K562 (cell line): Measurements from ENCODE around the gene TTLL10. TPM values are rescaled to one million over a fixed set of nuclear protein-coding genes. Genes with fewer than 3 reads are reported as not detected.

Source experiments
- ATAC-seq: fragments of 200-7000 bp; cut with Tn5 transposase; 3 replicates; pipeline ENCODE4 v1.9.1; 2020; ENCODE audit warnings: moderate library complexity
- BruUV-seq: library from RNA; stranded (reverse); fragments of 400-500 nt; replicated peaks from 2 replicates; lab custom pipeline; 2021; lab: Mats Ljungman, UMichigan
- CTCF ChIA-PET: fragments of 300-600 bp; formaldehyde crosslinking; extraction: SDS; loops from one replicate; lab custom pipeline; 2021; ENCODE audit warnings: low intra/inter-chr PET ratio; lab: Yijun Ruan, JAX
- POLR2A ChIA-PET: fragments of 300-600, 350-650 bp; sonication (Branson Sonifier 250); formaldehyde crosslinking; extraction: SDS; loops from one replicate; lab custom pipeline; 2021; ENCODE audit warnings: antibody characterized with exemption, inconsistent platforms; lab: Yijun Ruan, JAX
- DNase-seq, 4 experiments: peaks; one replicate each; pipeline versions ENCODE4 v3.0.0 to v3.0.0-alpha.2; 2011 to 2018; ENCODE audit warnings: low spot score in 3 of 4, mixed read lengths in 3 of 4; ENCODE audit errors: extremely low read depth in 1 of 4
- FAIRE-seq: peaks from 2 replicates; lab custom pipeline; 2011; peaks lifted over from hg19 to GRCh38; lab: Jason Lieb, UNC
- H2AFZ ChIP-seq: 2 replicates; pipeline ENCODE4 v1.6.0; 2011; ENCODE audit warnings: low read depth, low read length, control low read depth, inconsistent platforms
- H3K27ac ChIP-seq: fragments of 200-600 bp; 3 replicates; pipeline ENCODE4 v1.8.0; 2011; ENCODE audit warnings: low read depth, mild to moderate bottlenecking, control low read depth, inconsistent platforms, low read length, moderate library complexity, mixed read lengths; ENCODE audit errors: extremely low read depth
- H3K27me3 ChIP-seq, 2 experiments: fragments of 300-600 bp in 1 of 2; 2 replicates in 1 of 2; 3 replicates in 1 of 2; pipeline versions ENCODE4 v1.6.0 to v1.8.0; 2011; ENCODE audit warnings: inconsistent platforms in 2 of 2, low read length in 2 of 2, mild to moderate bottlenecking in 1 of 2, mixed read lengths in 1 of 2, moderate library complexity in 1 of 2; ENCODE audit not compliant: control insufficient read depth in 2 of 2, insufficient read depth in 2 of 2
- H3K36me3 ChIP-seq: fragments of 300-600 bp; 3 replicates; pipeline ENCODE4 v1.8.0; 2011; ENCODE audit warnings: mild to moderate bottlenecking, low read length, inconsistent platforms; ENCODE audit not compliant: control insufficient read depth, insufficient read depth
- H3K4me1 ChIP-seq, 2 experiments: fragments of 200-600 bp in 1 of 2; replicated peaks in 1 of 2; 2 replicates in 1 of 2; 3 replicates in 1 of 2; pipeline versions ENCODE4 v1.5.1 to v1.8.0; 2011; ENCODE audit warnings: inconsistent platforms in 2 of 2, low read length in 2 of 2, mild to moderate bottlenecking in 1 of 2, mixed read lengths in 1 of 2, moderate library complexity in 1 of 2; ENCODE audit not compliant: control insufficient read depth in 2 of 2, insufficient read depth in 2 of 2
- H3K4me2 ChIP-seq: 2 replicates; pipeline ENCODE4 v1.6.1; 2011; ENCODE audit warnings: low read length, control low read depth, inconsistent platforms, mixed read lengths; ENCODE audit not compliant: insufficient read depth
- H3K4me3 ChIP-seq: fragments of 200-600 bp; sonication (generic), shearing (Covaris generic); 2 replicates; pipeline ENCODE4 v1.5.1; 2016; ENCODE audit warnings: control low read depth, inconsistent platforms
- H3K79me2 ChIP-seq: fragments of 200-600 bp; 3 replicates; pipeline ENCODE4 v1.8.0; 2011; ENCODE audit warnings: low read length, inconsistent platforms; ENCODE audit not compliant: control insufficient read depth, insufficient read depth
- H3K9ac ChIP-seq, 2 experiments: 2 replicates each; pipeline versions ENCODE4 v1.6.0 to v1.6.1; 2011; ENCODE audit warnings: low read depth in 2 of 2, low read length in 2 of 2, control low read depth in 1 of 2, inconsistent platforms in 1 of 2, mild to moderate bottlenecking in 1 of 2, mixed read lengths in 1 of 2; ENCODE audit not compliant: insufficient read depth in 1 of 2
- H3K9me1 ChIP-seq: one replicate; pipeline ENCODE4 v1.6.0; 2011; ENCODE audit warnings: inconsistent platforms, mild to moderate bottlenecking, low read length, moderate library complexity; ENCODE audit not compliant: control insufficient read depth, insufficient read depth
- H3K9me3 ChIP-seq: replicated peaks from 2 replicates; pipeline ENCODE4 v1.5.1; 2011; ENCODE audit warnings: low read depth, low read length, inconsistent platforms; ENCODE audit not compliant: control insufficient read depth, insufficient read depth
- H4K20me1 ChIP-seq: replicated peaks from 2 replicates; pipeline ENCODE4 v1.6.1; 2011; ENCODE audit warnings: low read length, inconsistent platforms, mixed read lengths; ENCODE audit not compliant: control insufficient read depth, insufficient read depth
- ATF7 ChIP-seq: fragments of 450-650 bp; IDR thresholded peaks from 2 replicates; pipeline ENCODE4 v1.7.1; 2014; ENCODE audit warnings: mild to moderate bottlenecking, moderate library complexity
- CREM ChIP-seq: IDR thresholded peaks from 2 replicates; pipeline ENCODE4 v1.6.1; 2014; ENCODE audit warnings: antibody characterized with exemption, low read depth
- MAFK ChIP-seq: IDR thresholded peaks from 2 replicates; pipeline ENCODE4 v1.6.1; 2011; ENCODE audit warnings: low read length, improper control_type of control experiment
- MTA3 ChIP-seq: fragments of 450-650 bp; formaldehyde crosslinking; IDR thresholded peaks from 2 replicates; pipeline ENCODE4 v1.6.1; 2017; ENCODE audit warnings: mild to moderate bottlenecking, borderline replicate concordance
- NFXL1 ChIP-seq: fragments of 450-650 bp; formaldehyde crosslinking; IDR thresholded peaks from 2 replicates; pipeline ENCODE4 v1.4.0; 2021; ENCODE audit warnings: mild to moderate bottlenecking
- WGBS: fragments of 100-300 bp; shearing (Covaris generic); methylation state at CpG from one replicate; pipeline ENCODE4 v1.1.6; 2016; ENCODE audit warnings: low coverage, mixed read lengths; ENCODE audit not compliant: insufficient coverage; ENCODE audit errors: missing lambda C conversion rate; 5-methylcytosine and 5-hydroxymethylcytosine counted together
- in situ Hi-C: fragments of 300-500 bp; cut with MboI; formaldehyde crosslinking; loops from 4 replicates; pipeline ENCODE4 v1.15.0; 2018; ENCODE audit warnings: inconsistent platforms, mixed read lengths
- intact Hi-C: fragments of 100-400 bp; cut with micrococcal nuclease; formaldehyde crosslinking; loops from 2 replicates; pipeline ENCODE4 v1.14.2; 2022
- polyA plus RNA-seq, 8 experiments: library from polyadenylated mRNA; depleted of rRNA in 4 of 8; stranded (reverse) in 5 of 8; unstranded in 3 of 8; fragments of >200 nt; fragmentation: Nextera tagmentation in 2 of 8; fragmentation: Illumina TruSeq in 1 of 8; extraction: Ambion mirVana in 2 of 8; extraction: Trizol in 1 of 8; gene quantifications; 2 replicates each; pipeline versions ENCODE4 v1.2.1 to v1.2.3, GENCODE V29; 2011 to 2014; ENCODE audit warnings: inconsistent platforms in 1 of 8, missing spikeins in 1 of 8
- total RNA-seq, 7 experiments: library from RNA; depleted of rRNA in 6 of 7; stranded (reverse); fragments of >200 nt in 6 of 7; fragmentation: Illumina TruSeq in 2 of 7; extraction: Trizol in 2 of 7; gene quantifications; 2 replicates each; pipeline versions ENCODE4 v1.2.1 to v1.2.3, GENCODE V29; 2011 to 2021; ENCODE audit warnings: low replicate concordance in 1 of 7
- TF ChIP-seq, protein P1 (sequence below): fragments of 450-650 bp; IDR thresholded peaks from 2 replicates; pipeline ENCODE4 v1.6.1; 2018; ENCODE audit not compliant: partially characterized antibody
- TF ChIP-seq, protein P2 (sequence below): fragments of 250-450 bp; sonication (Bioruptor Pico); IDR thresholded peaks from 2 replicates; pipeline ENCODE4 v1.5.0; 2020; ENCODE audit warnings: mild to moderate bottlenecking
- TF ChIP-seq, protein P3 (sequence below): sonication (generic); formaldehyde crosslinking; IDR thresholded peaks from 2 replicates; pipeline ENCODE4 v1.8.1; 2023; ENCODE audit warnings: mild to moderate bottlenecking, missing genetic modification reagents

The TTLL10 gene
- total and polyA plus RNA-seq, 9 of the 15 experiments (the other 6 are each of a cell fraction or from before 2014, with no cell fraction given) = not detected

DNA sequence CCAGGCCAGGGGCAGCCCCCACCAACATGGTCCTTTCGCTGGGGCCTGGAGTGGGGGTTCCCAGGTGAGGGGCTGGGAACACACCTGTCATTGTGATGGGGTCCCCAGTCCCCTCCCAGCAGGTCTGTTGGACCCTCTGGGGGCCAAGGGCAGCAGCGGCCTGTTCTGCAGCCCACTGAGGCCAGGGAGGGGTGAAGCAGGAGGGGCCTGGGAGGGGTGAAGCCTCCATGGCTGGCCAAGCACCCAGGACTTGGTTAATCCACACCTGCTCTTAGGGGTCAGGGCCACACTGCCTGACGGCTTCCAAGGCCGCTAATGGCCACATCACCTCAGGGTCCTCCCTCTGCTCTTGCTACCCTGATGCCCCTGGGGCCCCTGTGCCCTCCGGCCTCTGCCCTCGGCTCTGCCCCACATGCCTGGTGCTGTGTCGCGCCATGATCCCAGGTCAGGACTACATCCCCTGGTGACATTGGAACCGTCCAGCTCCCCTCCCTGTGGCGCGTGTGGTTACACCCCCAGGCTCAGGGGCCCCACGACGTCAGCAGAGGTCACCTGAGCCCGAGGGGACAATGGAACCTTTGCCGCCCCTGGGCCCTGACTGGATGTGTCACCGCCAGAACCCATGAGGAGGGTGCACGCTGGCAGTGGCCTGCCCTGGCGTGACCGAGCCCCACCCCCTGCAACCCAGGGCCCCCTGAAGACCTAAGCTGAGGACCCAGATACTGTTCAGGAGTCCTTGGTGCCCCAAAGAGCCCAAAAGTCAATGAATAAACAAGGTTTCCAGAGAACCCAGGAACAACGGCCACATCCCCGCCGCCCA is 25.7 kb downstream of the TTLL10 start:
- H3K4me2 ChIP-seq = no peak overlapping the region
- H3K4me1 ChIP-seq = peaks cover 0 to 69% of the 10 kb centered on the region in 2 experiments; a peak in 4 of 5 replicates
- no peak for ATAC-seq
- H3K36me3 ChIP-seq = no peaks in the 10 kb centered on the region
- intact Hi-C loops = no loop called here
- BruUV-seq = no TSS peak
- WGBS = 60% methylated on average over 19 of the region's 22 CpGs
- CTCF ChIA-PET = no interaction called here
- H3K27ac ChIP-seq = no peak overlapping the region
- H2AFZ ChIP-seq = no peak overlapping the region
- peak in 1 of 4 experiments; percentile 34 for DNase-seq
- H3K27me3 ChIP-seq = no peaks in the 10 kb centered on the region; a peak in 1 of 5 replicates
- no peak for TF ChIP-seq NFXL1 (CRISPR knock-in tag)
- TF ChIP-seq, protein P1, sequence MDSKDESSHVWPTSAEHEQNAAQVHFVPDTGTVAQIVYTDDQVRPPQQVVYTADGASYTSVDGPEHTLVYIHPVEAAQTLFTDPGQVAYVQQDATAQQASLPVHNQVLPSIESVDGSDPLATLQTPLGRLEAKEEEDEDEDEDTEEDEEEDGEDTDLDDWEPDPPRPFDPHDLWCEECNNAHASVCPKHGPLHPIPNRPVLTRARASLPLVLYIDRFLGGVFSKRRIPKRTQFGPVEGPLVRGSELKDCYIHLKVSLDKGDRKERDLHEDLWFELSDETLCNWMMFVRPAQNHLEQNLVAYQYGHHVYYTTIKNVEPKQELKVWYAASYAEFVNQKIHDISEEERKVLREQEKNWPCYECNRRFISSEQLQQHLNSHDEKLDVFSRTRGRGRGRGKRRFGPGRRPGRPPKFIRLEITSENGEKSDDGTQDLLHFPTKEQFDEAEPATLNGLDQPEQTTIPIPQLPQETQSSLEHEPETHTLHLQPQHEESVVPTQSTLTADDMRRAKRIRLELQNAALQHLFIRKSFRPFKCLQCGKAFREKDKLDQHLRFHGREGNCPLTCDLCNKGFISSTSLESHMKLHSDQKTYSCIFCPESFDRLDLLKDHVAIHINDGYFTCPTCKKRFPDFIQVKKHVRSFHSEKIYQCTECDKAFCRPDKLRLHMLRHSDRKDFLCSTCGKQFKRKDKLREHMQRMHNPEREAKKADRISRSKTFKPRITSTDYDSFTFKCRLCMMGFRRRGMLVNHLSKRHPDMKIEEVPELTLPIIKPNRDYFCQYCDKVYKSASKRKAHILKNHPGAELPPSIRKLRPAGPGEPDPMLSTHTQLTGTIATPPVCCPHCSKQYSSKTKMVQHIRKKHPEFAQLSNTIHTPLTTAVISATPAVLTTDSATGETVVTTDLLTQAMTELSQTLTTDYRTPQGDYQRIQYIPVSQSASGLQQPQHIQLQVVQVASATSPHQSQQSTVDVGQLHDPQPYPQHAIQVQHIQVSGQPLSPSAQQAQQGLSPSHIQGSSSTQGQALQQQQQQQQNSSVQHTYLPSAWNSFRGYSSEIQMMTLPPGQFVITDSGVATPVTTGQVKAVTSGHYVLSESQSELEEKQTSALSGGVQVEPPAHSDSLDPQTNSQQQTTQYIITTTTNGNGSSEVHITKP = peak; percentile 94
- TF ChIP-seq MAFK = no peak
- TF ChIP-seq, protein P2, sequence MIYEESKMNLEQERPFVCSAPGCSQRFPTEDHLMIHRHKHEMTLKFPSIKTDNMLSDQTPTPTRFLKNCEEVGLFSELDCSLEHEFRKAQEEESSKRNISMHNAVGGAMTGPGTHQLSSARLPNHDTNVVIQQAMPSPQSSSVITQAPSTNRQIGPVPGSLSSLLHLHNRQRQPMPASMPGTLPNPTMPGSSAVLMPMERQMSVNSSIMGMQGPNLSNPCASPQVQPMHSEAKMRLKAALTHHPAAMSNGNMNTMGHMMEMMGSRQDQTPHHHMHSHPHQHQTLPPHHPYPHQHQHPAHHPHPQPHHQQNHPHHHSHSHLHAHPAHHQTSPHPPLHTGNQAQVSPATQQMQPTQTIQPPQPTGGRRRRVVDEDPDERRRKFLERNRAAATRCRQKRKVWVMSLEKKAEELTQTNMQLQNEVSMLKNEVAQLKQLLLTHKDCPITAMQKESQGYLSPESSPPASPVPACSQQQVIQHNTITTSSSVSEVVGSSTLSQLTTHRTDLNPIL = no peak
- peak; percentile 25; the same call in 1 of the 2 replicates for TF ChIP-seq MTA3
- TF ChIP-seq CREM = 0 out of 2 replicates have a peak, but pooled peaks have one; percentile 26
- peak; percentile 36; the same call in 1 of the 2 replicates for TF ChIP-seq ATF7
- TF ChIP-seq, protein P3, sequence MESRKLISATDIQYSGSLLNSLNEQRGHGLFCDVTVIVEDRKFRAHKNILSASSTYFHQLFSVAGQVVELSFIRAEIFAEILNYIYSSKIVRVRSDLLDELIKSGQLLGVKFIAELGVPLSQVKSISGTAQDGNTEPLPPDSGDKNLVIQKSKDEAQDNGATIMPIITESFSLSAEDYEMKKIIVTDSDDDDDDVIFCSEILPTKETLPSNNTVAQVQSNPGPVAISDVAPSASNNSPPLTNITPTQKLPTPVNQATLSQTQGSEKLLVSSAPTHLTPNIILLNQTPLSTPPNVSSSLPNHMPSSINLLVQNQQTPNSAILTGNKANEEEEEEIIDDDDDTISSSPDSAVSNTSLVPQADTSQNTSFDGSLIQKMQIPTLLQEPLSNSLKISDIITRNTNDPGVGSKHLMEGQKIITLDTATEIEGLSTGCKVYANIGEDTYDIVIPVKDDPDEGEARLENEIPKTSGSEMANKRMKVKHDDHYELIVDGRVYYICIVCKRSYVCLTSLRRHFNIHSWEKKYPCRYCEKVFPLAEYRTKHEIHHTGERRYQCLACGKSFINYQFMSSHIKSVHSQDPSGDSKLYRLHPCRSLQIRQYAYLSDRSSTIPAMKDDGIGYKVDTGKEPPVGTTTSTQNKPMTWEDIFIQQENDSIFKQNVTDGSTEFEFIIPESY = peak; percentile 76
- TF ChIP-seq, all 486 proteins: peak for 5
- POLR2A ChIA-PET = interaction anchor here (0.7 to 1.5 kb wide), 4 partner anchors 13 to 32 kb away, joined by 3 to 4 read pairs (median 4); partner anchors contain the start of genes B3GALT6 and SDF4
- no peaks in the 10 kb centered on the region for H3K79me2 ChIP-seq
- H3K9me3 ChIP-seq = peaks cover 6% of the 10 kb centered on the region; the same call in 1 of the 2 replicates
- no peaks in the 10 kb centered on the region for H3K9me1 ChIP-seq
- H3K4me3 ChIP-seq = no peak overlapping the region
- H4K20me1 ChIP-seq = no peaks in the 10 kb centered on the region
- FAIRE-seq = no peak
- peak overlapping the region in 1 of 2 experiments; percentile 67; a peak in 2 of 4 replicates for H3K9ac ChIP-seq
- in situ Hi-C loops = no loop called here
